Hepatocyte (in vitro differentiated cells): ENCODE measurements around the gene RPUSD2.

Experiments used
- CTCF ChIP-seq: fragments of 200-600 bp; sonication (generic); IDR thresholded peaks from 2 replicates; pipeline ENCODE4 v1.5.1; 2016; ENCODE audit warnings: antibody characterized with exemption, mild to moderate bottlenecking; ENCODE audit not compliant: poor library complexity
- EZH2phosphoT487 ChIP-seq: fragments of 200-600 bp; sonication (generic); IDR thresholded peaks from one replicate; pipeline ENCODE4 v1.6.1; 2018; ENCODE audit warnings: antibody characterized with exemption, mild to moderate bottlenecking, low read depth, moderate library complexity; ENCODE audit not compliant: unreplicated experiment, severe bottlenecking

- TF ChIP-seq EZH2phosphoT487 = no peak
- no peak for TF ChIP-seq CTCF
Measured at GRCh38 chr15:40543082-40543481, 26.0 kb upstream of the RPUSD2 start.
